NT2/D1 (cell line): ENCODE results near the gene GIT1.

Experiments
- DNase-seq: peaks from one replicate; pipeline ENCODE4 v3.0.0-alpha.2; 2011; ENCODE audit warnings: low read depth, low spot score
- H3K27me3 ChIP-seq: 2 replicates; pipeline ENCODE4 v1.6.0; 2011; ENCODE audit warnings: mild to moderate bottlenecking; ENCODE audit not compliant: insufficient read length, insufficient read depth
- H3K36me3 ChIP-seq: 2 replicates; pipeline ENCODE4 v1.6.1; 2011; ENCODE audit warnings: mild to moderate bottlenecking, low read length, mixed read lengths; ENCODE audit not compliant: insufficient read depth, insufficient read length
- H3K4me1 ChIP-seq: 2 replicates; pipeline ENCODE4 v1.5.1; 2011; ENCODE audit not compliant: insufficient read depth, insufficient read length
- H3K4me3 ChIP-seq: 2 replicates; pipeline ENCODE4 v1.5.1; 2011; ENCODE audit warnings: low read depth; ENCODE audit not compliant: insufficient read length
- H3K9ac ChIP-seq: 2 replicates; pipeline ENCODE4 v1.6.0; 2011; ENCODE audit warnings: low read depth; ENCODE audit not compliant: insufficient read length
- H3K9me3 ChIP-seq: 2 replicates; pipeline ENCODE4 v1.5.1; 2011; ENCODE audit warnings: mild to moderate bottlenecking, low read length; ENCODE audit not compliant: insufficient read depth
- SUZ12 ChIP-seq: IDR thresholded peaks from 2 replicates; pipeline ENCODE4 v1.6.1; 2011; ENCODE audit not compliant: insufficient read length, insufficient read depth; ENCODE audit errors: extremely low read depth
- YY1 ChIP-seq: IDR thresholded peaks from 2 replicates; pipeline ENCODE4 v1.6.1; 2011; ENCODE audit not compliant: insufficient read length, insufficient read depth
- ZNF274 ChIP-seq: IDR thresholded peaks from 2 replicates; pipeline ENCODE4 v1.6.1; 2011; ENCODE audit warnings: mild to moderate bottlenecking, low read depth, low read length

GIT1 gene

DNA sequence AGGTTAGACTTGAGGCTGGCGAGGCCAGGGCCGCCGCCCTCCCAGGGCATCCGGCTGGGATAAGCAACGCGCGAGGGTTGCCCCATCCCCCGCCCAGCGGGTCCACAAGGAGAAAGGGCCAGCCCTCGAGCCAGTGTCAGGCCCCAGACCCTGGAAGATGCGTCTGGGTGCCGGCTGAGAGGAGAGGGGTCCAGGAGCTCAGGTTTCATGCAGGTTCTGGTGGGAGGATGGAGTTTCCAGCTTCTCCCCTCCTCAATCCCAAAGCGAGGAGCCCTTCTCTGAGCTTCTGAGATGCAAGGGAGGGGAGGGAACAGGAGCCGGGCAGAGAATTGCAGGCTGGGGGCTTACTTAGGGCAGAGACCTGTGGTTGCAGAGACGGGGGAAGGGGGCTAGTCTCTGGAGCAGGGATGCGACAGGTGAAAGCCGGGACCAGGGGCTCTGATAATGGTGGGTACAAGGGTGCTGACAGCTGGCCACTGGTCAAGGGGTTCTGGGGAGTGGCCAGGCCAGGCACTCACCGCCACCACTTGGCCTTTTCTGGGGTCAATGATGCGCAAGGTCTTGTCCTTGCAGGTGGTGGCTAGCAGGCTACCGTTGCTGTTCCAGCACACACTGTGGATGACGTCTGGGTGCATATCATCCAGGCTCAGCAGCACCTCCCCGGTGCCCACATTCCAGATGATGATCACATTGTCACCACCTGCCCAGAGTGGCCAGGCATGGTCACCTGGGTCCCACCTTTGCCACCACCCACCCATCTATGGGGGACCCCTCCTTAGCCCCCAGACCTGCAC lies 29.0 kb upstream of the GIT1 start:
- no peak for DNase-seq
- H3K9me3 ChIP-seq = peaks cover 6% of the 10 kb centered on the region; the same call in 1 of the 2 replicates
- peaks cover 67% of the 10 kb centered on the region for H3K27me3 ChIP-seq
- no peak overlapping the region for H3K4me3 ChIP-seq
- no peaks in the 10 kb centered on the region for H3K36me3 ChIP-seq
- H3K9ac ChIP-seq = peak overlapping the region; percentile 50
- peaks cover 30% of the 10 kb centered on the region for H3K4me1 ChIP-seq
- TF ChIP-seq YY1 (no peak), SUZ12 (no peak), ZNF274 (no peak)

DNA sequence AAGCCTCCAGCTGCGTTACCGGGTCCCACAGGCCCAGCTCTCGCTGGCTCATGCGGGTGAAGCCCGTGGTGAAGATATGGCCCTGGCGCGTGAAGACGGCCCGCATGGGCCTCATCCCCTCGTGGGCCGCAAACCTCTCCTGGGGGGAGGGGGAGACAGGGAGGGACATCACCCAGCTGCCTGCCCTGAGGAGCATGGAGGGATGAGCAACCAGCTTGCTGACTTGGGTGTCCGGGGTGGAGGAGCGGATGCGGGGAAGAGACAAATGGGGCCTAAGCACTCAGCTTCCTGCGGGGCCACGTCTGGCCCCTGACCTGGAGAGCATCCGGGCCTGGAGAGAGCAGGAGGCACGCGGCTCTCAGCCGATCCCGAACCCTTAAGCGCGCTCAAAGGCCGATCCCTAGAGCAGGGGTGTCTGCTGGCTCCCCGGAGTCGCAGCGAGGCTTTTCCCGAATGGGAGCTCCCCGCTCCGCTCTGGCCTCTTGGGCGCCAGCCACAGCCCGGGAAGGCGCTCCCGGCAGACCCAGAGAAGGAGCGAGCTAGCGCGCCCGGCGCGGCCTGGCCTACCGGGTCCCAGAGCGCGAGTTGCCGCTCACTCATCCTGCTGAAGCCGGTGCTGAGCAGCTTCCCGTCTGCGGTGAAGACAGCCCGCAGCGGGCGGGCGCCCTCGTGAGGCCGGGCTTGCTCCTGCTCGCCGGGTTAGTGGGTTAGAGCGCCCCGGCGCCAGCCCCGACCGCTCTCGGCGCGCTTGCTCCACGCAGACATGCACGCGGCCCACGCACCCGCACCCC lies 28.2 kb upstream of the GIT1 start:
- Histone ChIP-seq H3K27me3 (peaks cover 67% of the 10 kb centered on the region), H3K4me1 (peaks cover 26% of the 10 kb centered on the region), H3K4me3 (no peak overlapping the region), H3K9me3 (peaks cover 10% of the 10 kb centered on the region; the same call in 1 of the 2 replicates), H3K9ac (peak overlapping the region; percentile 50), H3K36me3 (no peaks in the 10 kb centered on the region)
- DNase-seq = no peak
- TF ChIP-seq SUZ12 (no peak), ZNF274 (no peak), YY1 (no peak)

- Histone ChIP-seq H3K9me3 (peaks cover 15% of the 10 kb centered on the region; the same call in 1 of the 2 replicates), H3K36me3 (no peaks in the 10 kb centered on the region), H3K4me3 (no peak overlapping the region), H3K9ac (no peak overlapping the region), H3K27me3 (peaks cover 64% of the 10 kb centered on the region), H3K4me1 (peaks cover 26% of the 10 kb centered on the region)
- no peak for TF ChIP-seq YY1
- TF ChIP-seq SUZ12 = no peak
- TF ChIP-seq ZNF274 = no peak
- no peak for DNase-seq
Observed at GRCh38 chr17:29617125-29617480, 27.7 kb upstream of the GIT1 start.

DNA sequence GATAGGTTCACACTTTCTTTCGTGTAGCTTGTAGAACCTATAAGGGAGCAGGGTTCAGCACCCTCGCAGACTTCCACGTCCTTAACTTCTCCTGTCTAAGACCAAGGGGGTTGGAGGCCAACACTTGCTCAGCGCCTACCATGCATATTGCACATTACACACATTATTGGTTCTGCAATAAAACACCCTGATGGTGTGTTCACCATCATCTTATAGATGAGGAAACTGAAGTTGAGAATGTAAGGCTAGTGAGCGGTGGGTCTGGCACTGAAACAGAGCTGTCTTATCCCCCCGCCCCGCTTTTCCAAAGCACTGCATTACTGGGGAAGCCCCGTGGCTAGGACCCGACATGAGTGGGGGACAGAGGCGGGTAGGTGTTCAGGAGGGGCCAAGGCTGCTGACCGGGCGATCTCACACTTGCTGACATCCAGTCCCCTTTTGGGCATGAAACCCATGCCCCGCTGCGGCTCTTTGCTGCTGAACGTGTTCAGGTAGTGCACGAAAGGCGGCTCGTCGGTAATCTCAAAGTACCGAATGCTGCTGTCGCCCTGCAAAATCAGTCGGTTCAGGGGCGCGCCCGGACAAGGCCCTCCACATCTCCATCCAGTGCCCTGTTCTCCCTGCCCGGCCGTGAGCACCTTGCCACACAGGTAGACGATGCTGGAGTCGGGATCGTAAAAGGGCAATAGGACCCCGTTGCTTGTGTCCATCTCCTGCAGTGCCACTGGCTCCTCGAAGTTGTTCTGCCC lies 27.0 kb upstream of the GIT1 start:
- peaks cover 58% of the 10 kb centered on the region for H3K27me3 ChIP-seq
- peak overlapping the region; percentile 44 for H3K9ac ChIP-seq
- DNase-seq = no peak
- H3K9me3 ChIP-seq = peaks cover 18% of the 10 kb centered on the region; the same call in 1 of the 2 replicates
- TF ChIP-seq SUZ12 = no peak
- peaks cover 26% of the 10 kb centered on the region for H3K4me1 ChIP-seq
- no peaks in the 10 kb centered on the region for H3K36me3 ChIP-seq
- H3K4me3 ChIP-seq = peak overlapping the region; percentile 29

DNA sequence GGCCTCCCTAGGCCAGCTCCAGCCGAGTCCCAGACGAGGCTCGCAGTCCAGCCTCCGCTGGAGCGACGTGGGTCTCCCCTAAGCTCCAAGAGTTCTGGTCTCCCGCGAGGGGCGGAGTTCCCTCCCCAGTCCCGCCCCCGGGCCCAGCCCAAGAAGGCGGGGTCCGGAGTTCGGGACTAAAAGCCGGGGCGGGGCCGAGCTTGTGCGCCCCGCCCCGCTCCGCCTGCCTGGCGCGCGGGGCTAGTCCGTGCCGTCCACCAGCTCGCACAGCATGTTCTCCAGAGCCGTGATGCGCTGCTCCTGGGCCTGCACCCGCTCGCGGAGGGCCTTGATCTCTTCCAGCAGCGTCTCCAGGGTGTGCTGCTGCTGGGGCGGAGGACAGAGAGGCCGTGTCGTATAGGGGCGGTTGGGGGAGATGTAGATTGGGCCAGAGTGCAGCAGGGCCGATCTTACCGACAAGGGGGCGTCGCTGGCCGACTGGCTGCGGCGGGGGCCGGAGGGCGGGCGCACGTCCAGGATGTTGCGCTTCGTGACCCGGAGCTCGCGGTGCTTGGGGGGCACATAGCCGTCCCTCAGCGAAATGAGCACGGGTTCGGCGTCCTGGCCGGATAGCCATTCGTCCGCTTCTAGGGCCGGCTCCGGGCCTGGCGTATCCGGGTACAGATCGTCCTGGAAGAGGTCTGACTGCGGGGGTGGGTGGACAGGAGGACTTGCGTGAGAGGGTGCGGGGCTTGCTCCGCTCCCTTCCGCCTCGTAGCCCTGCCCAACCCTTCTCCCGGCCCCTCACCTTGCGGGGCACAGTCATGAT lies 26.2 kb upstream of the GIT1 start:
- H3K9me3 ChIP-seq = peaks cover 18% of the 10 kb centered on the region; the same call in 1 of the 2 replicates
- H3K27me3 ChIP-seq = peaks cover 50% of the 10 kb centered on the region
- H3K36me3 ChIP-seq = no peaks in the 10 kb centered on the region
- H3K4me1 ChIP-seq = peaks cover 22% of the 10 kb centered on the region
- TF ChIP-seq ZNF274 (no peak), SUZ12 (no peak)
- DNase-seq = peak; percentile 55
- H3K4me3 ChIP-seq = peak overlapping the region; percentile 29
- H3K9ac ChIP-seq = peak overlapping the region; percentile 44

GRCh38 chr17:29615048-29615385 lies 25.6 kb upstream of the GIT1 start:
- H3K36me3 ChIP-seq = no peaks in the 10 kb centered on the region
- no peak overlapping the region for H3K9ac ChIP-seq
- DNase-seq = no peak
- H3K9me3 ChIP-seq = peaks cover 18% of the 10 kb centered on the region; the same call in 1 of the 2 replicates
- H3K4me1 ChIP-seq = peaks cover 22% of the 10 kb centered on the region
- no peak for TF ChIP-seq ZNF274
- TF ChIP-seq SUZ12 = no peak
- no peak for TF ChIP-seq YY1
- peaks cover 50% of the 10 kb centered on the region for H3K27me3 ChIP-seq
- H3K4me3 ChIP-seq = peak overlapping the region; percentile 1
